Uterus (tissue), 4 donors: ENCODE results near the gene PIK3R3. TPM values are rescaled to one million over a fixed set of nuclear protein-coding genes. Genes with fewer than 3 reads are reported as not detected.
A peak's percentile ranks its signal among the peaks of the same experiment; 100 is the strongest.

Experiments used
- DNase-seq, 2 donors: peaks; one replicate each; pipeline ENCODE4 v3.0.0-alpha.2; 2019 to 2020
- H3K27ac ChIP-seq, 2 donors: fragments of 200-600 bp; sonication (generic); 1 replicate in 1 of 2; 2 replicates in 1 of 2; pipeline ENCODE4 v1.5.1; 2016 to 2018
- H3K27me3 ChIP-seq, 2 donors: fragments of 200-600 bp; sonication (generic); one replicate each; pipeline ENCODE4 v1.5.1; 2018 to 2019; ENCODE audit warnings: control low read depth in 1 of 2
- H3K36me3 ChIP-seq, 2 donors: fragments of 200-600 bp; sonication (generic); one replicate each; pipeline ENCODE4 v1.5.1; 2019; ENCODE audit warnings: control low read depth in 1 of 2
- H3K4me1 ChIP-seq, 2 donors: fragments of 200-600 bp; sonication (generic); one replicate each; pipeline ENCODE4 v1.5.1; 2018 to 2019; ENCODE audit warnings: control low read depth in 1 of 2
- H3K4me3 ChIP-seq, 2 donors: fragments of 200-600 bp; sonication (generic); 1 replicate in 1 of 2; 2 replicates in 1 of 2; pipeline ENCODE4 v1.5.1; 2018 to 2019; ENCODE audit warnings: mild to moderate bottlenecking in 1 of 2
- H3K9me3 ChIP-seq, 2 donors: fragments of 200-600 bp; sonication (generic); one replicate each; pipeline ENCODE4 v1.5.1; 2019; ENCODE audit warnings: control low read depth in 1 of 2
- CTCF ChIP-seq, 4 experiments: fragments of 200-600 bp in 2 of 4; fragments of 450-650 bp in 2 of 4; sonication (generic) in 2 of 4; IDR thresholded peaks; one replicate each; pipeline ENCODE4 v1.5.1; 2016 to 2019; ENCODE audit warnings: antibody characterized with exemption in 4 of 4, mild to moderate bottlenecking in 2 of 4, moderate library complexity in 1 of 4
- POLR2A ChIP-seq, 2 donors: fragments of 450-650 bp; IDR thresholded peaks; one replicate each; pipeline ENCODE4 v1.6.1; 2016; ENCODE audit warnings: antibody characterized with exemption in 2 of 2, mild to moderate bottlenecking in 1 of 2, moderate library complexity in 1 of 2
- intact Hi-C: fragments of 100-400 bp; cut with DNase I; formaldehyde crosslinking; loops from one replicate; pipeline ENCODE4 v1.15.1; 2023; ENCODE audit warnings: low total_unique reads
- total RNA-seq, 4 donors: library from RNA; depleted of rRNA in 3 of 4; stranded (reverse); fragments of >200 nt in 3 of 4; gene quantifications; one replicate each; pipeline versions ENCODE4 v1.1.0 to v1.2.4, GENCODE V29; 2014 to 2023
- donor health status: DM: yes; HTN: yes; CAD: no.

The PIK3R3 gene
- total RNA-seq, 4 donors from 2014 or later, result 23.5 to 83.7 (median 38.3) TPM

DNA sequence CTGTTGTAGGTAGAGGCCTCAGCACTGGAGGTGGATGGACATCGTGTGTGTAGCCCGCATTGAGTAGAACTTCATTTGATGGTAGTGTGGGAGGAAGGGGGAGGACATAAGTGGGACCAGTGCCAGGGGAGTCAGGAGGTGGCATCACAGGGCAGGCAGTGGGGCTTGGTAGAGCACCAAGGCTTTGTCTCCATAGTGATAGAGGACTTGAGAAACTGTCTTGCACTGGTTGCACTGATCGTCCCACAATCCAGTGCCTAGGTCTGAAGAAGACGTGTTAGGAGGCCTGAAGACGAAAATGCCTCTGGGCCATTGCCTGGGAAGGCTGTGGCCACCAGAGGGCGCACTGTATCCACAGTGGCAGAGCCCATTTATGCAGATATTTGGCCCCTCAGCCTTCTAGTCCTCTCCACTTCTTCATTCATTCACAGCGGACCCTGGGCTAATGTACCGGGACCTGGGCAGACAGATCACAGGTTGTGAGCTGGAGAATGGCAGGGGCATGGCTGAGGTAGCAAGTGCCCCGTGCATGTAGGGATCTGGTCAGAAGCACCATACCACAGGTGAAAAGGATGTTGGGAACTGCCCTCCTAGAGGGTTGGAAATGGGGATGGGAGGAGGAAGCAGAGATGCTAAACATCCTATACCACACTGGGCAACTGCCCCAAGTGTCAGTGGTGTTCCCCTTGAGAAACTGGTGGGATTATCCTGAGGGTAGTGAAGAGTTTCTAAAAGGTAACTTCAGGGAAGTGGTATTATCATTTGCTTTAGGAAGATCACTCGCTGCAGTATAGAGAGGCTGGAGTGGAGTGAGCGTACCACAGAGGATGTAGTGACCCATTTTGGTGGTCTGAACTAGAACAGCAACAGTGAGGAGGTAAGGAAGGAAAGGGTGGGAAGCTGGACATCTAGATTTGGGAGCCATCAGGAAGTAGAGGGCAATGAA lies 95.3 kb downstream of the PIK3R3 start:
- Histone ChIP-seq H3K27ac (no peak overlapping the region), H3K9me3 (no peaks in the 10 kb centered on the region), H3K36me3 (no peaks in the 10 kb centered on the region), H3K27me3 (no peaks in the 10 kb centered on the region), H3K4me3 (no peak overlapping the region), H3K4me1 (no peaks in the 10 kb centered on the region)
- TF ChIP-seq CTCF (IDR thresholded peaks at IDR 0.05) (peak; percentile 94 to 95 (median 95)), POLR2A (IDR thresholded peaks at IDR 0.05) (no peak)
- DNase-seq, result peak; percentile 82 to 83
- intact Hi-C loops, result loop anchor here (2.0 kb wide), 1 partner anchor 142 kb away; no protein-coding TSS in a partner anchor

- DNase-seq, result no peak
- H3K4me3 ChIP-seq, result no peak overlapping the region
- intact Hi-C loops, result no loop called here
- H3K27ac ChIP-seq, result no peak overlapping the region
- no peaks in the 10 kb centered on the region for H3K27me3 ChIP-seq
- H3K9me3 ChIP-seq, result no peaks in the 10 kb centered on the region
- TF ChIP-seq CTCF (IDR thresholded peaks at IDR 0.05), result no peak
- TF ChIP-seq POLR2A (IDR thresholded peaks at IDR 0.05), result no peak
- H3K36me3 ChIP-seq, result no peaks in the 10 kb centered on the region
- H3K4me1 ChIP-seq, result no peaks in the 10 kb centered on the region
These were observed 97.6 kb downstream of the PIK3R3 start for GRCh38 chr1:46034601-46035516.

- Histone ChIP-seq H3K4me1 (no peaks in the 10 kb centered on the region), H3K9me3 (no peaks in the 10 kb centered on the region), H3K27ac (no peak overlapping the region), H3K36me3 (no peaks in the 10 kb centered on the region), H3K4me3 (no peak overlapping the region), H3K27me3 (no peaks in the 10 kb centered on the region)
- intact Hi-C loops, result no loop called here
- TF ChIP-seq CTCF (IDR thresholded peaks at IDR 0.05) (no peak), POLR2A (IDR thresholded peaks at IDR 0.05) (no peak)
- no peak for DNase-seq
These were observed 101.4 kb downstream of the PIK3R3 start for GRCh38 chr1:46030876-46031660.

DNA sequence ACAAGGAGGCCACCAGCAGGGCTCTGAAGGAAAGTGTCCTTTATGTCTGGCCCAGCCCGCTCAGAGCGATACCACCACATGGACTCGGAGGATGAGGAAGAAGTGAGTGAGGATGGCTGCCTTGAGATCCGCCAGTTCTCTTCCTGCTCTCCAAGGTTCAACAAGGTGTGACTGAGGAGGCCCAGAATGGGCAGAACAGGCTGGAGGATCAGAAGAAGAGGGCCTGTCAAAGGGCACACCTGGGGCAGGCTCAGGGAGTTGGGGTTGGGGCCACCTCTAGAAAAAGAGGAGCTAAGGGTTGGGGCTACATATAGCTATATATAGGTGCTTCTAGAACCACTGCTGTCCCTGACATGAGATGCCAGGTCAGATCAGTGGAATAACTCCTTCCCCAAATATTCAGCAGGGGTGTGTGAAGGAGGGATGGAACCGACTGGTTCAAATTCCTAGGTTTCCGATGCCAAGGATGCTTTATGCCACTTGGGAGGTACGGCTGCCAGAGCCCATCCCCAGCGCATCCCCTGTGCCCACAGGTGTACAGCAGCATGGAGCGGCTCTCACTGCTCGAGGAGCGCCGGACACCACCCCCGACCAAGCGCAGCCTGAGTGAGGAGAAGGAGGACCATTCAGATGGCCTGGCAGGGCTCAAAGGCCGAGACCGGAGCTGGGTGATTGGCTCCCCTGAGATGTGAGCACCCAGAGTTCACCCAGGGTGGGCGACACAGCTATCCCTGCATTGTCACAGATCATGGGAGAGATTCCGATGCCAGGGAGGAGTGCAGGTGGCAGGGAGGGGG lies 102.2 kb downstream of the PIK3R3 start:
- Histone ChIP-seq H3K36me3 (no peaks in the 10 kb centered on the region), H3K27ac (no peak overlapping the region), H3K9me3 (no peaks in the 10 kb centered on the region), H3K4me3 (no peak overlapping the region), H3K27me3 (no peaks in the 10 kb centered on the region), H3K4me1 (no peaks in the 10 kb centered on the region)
- intact Hi-C loops, result no loop called here
- no peak for DNase-seq
- TF ChIP-seq CTCF (IDR thresholded peaks at IDR 0.05), result no peak
